Suprapubic skin (tissue), 4 donors: ENCODE results near the gene DYNC2H1.
"Not testable (repeated sequence)": the region's sequence is repeated elsewhere in the genome, so short reads cannot be mapped to it uniquely, and the experiment has no call there.

Experiments used
- CTCF ChIP-seq, 2 donors: fragments of 200-600 bp in 1 of 2; fragments of 450-650 bp in 1 of 2; sonication (generic) in 1 of 2; IDR thresholded peaks; one replicate each; pipeline ENCODE4 v1.5.1; 2016 to 2019; ENCODE audit warnings: antibody characterized with exemption in 2 of 2, mild to moderate bottlenecking in 1 of 2, moderate library complexity in 1 of 2
- EP300 ChIP-seq: sonication (generic); formaldehyde crosslinking; IDR thresholded peaks from one replicate; pipeline ENCODE4 v1.6.1; 2017; ENCODE audit warnings: antibody characterized with exemption
- POLR2A ChIP-seq, 2 donors: fragments of 450-650 bp; IDR thresholded peaks; one replicate each; pipeline ENCODE4 v1.6.1; 2017; ENCODE audit warnings: antibody characterized with exemption in 2 of 2, mild to moderate bottlenecking in 2 of 2, moderate library complexity in 2 of 2
- POLR2AphosphoS5 ChIP-seq, 3 donors: sonication (generic); formaldehyde crosslinking; IDR thresholded peaks; one replicate each; pipeline ENCODE4 v1.6.1; 2017; ENCODE audit warnings: antibody characterized with exemption in 3 of 3

GRCh38 chr11:103141986-103142385 lies 32.8 kb downstream of the DYNC2H1 start:
- not testable (repeated sequence) for TF ChIP-seq POLR2AphosphoS5 (IDR thresholded peaks at IDR 0.05); CTCF (IDR thresholded peaks at IDR 0.05); POLR2A (IDR thresholded peaks at IDR 0.05); EP300
